Caco-2 (cell line): ENCODE data around the gene GSG1L. TPM values are rescaled to one million over a fixed set of nuclear protein-coding genes. Genes with fewer than 3 reads are reported as not detected.
A peak's percentile ranks its signal among the peaks of the same experiment; 100 is the strongest.

Experiments used
- BruUV-seq: library from RNA; stranded (reverse); fragments of 400-500 nt; replicated peaks from 2 replicates; lab custom pipeline; 2021; lab: Mats Ljungman, UMichigan
- CTCF ChIA-PET: fragments of 300-600 bp; sonication (Branson Sonifier 250); formaldehyde crosslinking; loops from one replicate; lab custom pipeline; 2022; ENCODE audit warnings: antibody characterized with exemption; lab: Charles Lee
- POLR2A ChIA-PET: fragments of 300-600 bp; sonication (Branson Sonifier 250); formaldehyde crosslinking; loops from one replicate; lab custom pipeline; 2022; ENCODE audit warnings: antibody characterized with exemption; lab: Charles Lee
- DNase-seq, 2 experiments: peaks; one replicate each; pipeline versions ENCODE4 v3.0.0 to v3.0.0-alpha.2; 2020 to 2022
- H3K27me3 ChIP-seq: replicated peaks from 2 replicates; pipeline ENCODE4 v1.6.0; 2011; ENCODE audit warnings: low read length; ENCODE audit not compliant: control insufficient read depth, insufficient read depth
- H3K36me3 ChIP-seq: 2 replicates; pipeline ENCODE4 v1.5.1; 2011; ENCODE audit warnings: low read length; ENCODE audit not compliant: control insufficient read depth, insufficient read depth
- H3K4me1 ChIP-seq: fragments of 250-450 bp; sonication (Bioruptor Pico); 2 replicates; pipeline ENCODE4 v1.5.1; 2020; ENCODE audit warnings: mild to moderate bottlenecking
- H3K4me3 ChIP-seq: 2 replicates; pipeline ENCODE4 v1.5.1; 2011; ENCODE audit warnings: low read depth, mild to moderate bottlenecking, control low read depth, low read length
- H3K9me3 ChIP-seq: fragments of 250-450 bp; sonication (Bioruptor Pico); 2 replicates; pipeline ENCODE4 v1.5.1; 2020; ENCODE audit warnings: mild to moderate bottlenecking, moderate library complexity
- H3K27ac Mint-ChIP-seq: one replicate; pipeline ENCODE4 v1.8.0; 2022; ENCODE audit warnings: mixed read lengths; ENCODE audit not compliant: unreplicated experiment
- H3K27me3 Mint-ChIP-seq: one replicate; pipeline ENCODE4 v1.8.0; 2022; ENCODE audit warnings: mixed read lengths; ENCODE audit not compliant: insufficient read depth, unreplicated experiment
- H3K36me3 Mint-ChIP-seq: one replicate; pipeline ENCODE4 v1.8.0; 2022; ENCODE audit warnings: mild to moderate bottlenecking, mixed read lengths; ENCODE audit not compliant: insufficient read depth, unreplicated experiment
- H3K4me1 Mint-ChIP-seq: one replicate; pipeline ENCODE4 v1.8.0; 2022; ENCODE audit warnings: low read depth, mixed read lengths; ENCODE audit not compliant: unreplicated experiment
- H3K4me3 Mint-ChIP-seq: one replicate; pipeline ENCODE4 v1.8.0; 2022; ENCODE audit warnings: mild to moderate bottlenecking, moderate library complexity, mixed read lengths; ENCODE audit not compliant: unreplicated experiment
- H3K9me3 Mint-ChIP-seq: one replicate; pipeline ENCODE4 v1.8.0; 2022; ENCODE audit warnings: mixed read lengths; ENCODE audit not compliant: unreplicated experiment
- intact Hi-C: fragments of 100-400 bp; cut with micrococcal nuclease; formaldehyde crosslinking; loops from one replicate; pipeline ENCODE4 v1.10.0; 2022; ENCODE audit not compliant: unreplicated experiment
- total RNA-seq: library from RNA; stranded (reverse); gene quantifications from 2 replicates; pipeline ENCODE4 v1.2.3, GENCODE V29; 2022
- TF ChIP-seq, protein P1 (sequence below), 2 experiments: fragments of 200-600 bp in 1 of 2; IDR thresholded peaks; 1 replicate in 1 of 2; 2 replicates in 1 of 2; pipeline versions ENCODE4 v1.5.1 to v1.8.0; 2011 to 2022; ENCODE audit warnings: antibody characterized with exemption in 1 of 2, control low read depth in 1 of 2, inconsistent platforms in 1 of 2, low read depth in 1 of 2, low read length in 1 of 2, mild to moderate bottlenecking in 1 of 2, moderate library complexity in 1 of 2; ENCODE audit not compliant: insufficient read depth in 1 of 2, severe bottlenecking in 1 of 2, unreplicated experiment in 1 of 2

GSG1L gene
- total RNA-seq, 1 experiment from 2014 or later: not detected

DNA sequence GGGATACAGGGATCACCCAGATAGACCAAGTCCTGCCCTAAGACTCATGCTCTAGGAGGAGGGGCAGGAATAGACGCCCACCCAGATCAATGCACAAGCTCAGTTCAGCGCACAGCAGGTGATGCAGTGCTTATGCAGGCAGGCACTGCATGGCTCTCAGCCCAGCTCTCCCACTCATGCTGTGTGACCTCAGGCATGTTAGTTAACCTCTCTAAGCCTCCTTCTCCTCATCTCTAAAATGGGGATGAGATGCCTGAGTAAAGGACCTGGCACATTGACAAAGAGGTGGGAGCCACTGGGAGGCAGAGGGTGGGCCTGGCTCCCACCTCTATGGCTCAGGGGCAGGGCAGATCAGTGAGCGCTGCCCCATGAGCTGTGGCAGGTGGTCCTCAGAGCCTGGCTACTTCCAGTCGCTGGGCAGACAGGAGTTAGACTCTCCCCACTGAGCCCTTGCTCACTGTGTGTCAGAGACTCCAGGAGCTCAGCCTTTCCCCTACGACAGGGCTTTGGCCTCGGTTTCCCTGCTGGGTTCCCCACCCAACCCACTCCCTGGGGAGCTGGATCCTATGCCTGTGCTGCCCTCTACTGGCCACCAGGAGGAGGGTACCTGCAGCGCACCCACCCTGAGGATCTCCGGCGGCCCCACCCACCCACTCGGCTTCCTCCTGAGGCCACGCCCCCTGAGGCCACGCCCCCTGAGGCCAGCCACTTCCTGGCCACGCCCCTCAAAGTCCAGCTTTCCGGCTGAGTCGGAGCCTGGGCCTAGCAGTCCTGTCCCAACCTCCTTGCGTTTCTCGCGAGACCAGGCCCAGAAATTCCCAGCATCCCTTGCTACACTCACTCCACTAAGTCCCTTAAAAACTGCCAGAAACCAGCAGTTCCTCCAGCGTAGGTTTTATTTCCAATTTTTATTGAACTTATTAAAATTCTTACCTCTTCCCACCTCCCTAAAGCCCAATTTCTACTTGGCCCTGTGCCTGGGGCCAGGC lies 196.1 kb downstream of the GSG1L start:
- no TSS peak for BruUV-seq
- POLR2A ChIA-PET: interaction anchor here (0.6 kb wide), 1 partner anchor 236 kb away, joined by 3 read pairs; no protein-coding TSS in a partner anchor
- Mint-ChIP-seq H3K4me3 (no peak overlapping the region), H3K27me3 (peaks cover 4% of the 10 kb centered on the region), H3K9me3 (peaks cover 18% of the 10 kb centered on the region), H3K36me3 (no peaks in the 10 kb centered on the region), H3K4me1 (no peaks in the 10 kb centered on the region), H3K27ac (no peak overlapping the region)
- CTCF ChIA-PET: interaction anchor here (0.6 to 1.1 kb wide), 3 partner anchors 25 to 354 kb away, joined by 3 to 8 read pairs (median 4); no protein-coding TSS in a partner anchor
- Histone ChIP-seq H3K27me3 (no peaks in the 10 kb centered on the region), H3K9me3 (peaks cover 11% of the 10 kb centered on the region; the same call in 1 of the 2 replicates), H3K4me3 (no peak overlapping the region), H3K36me3 (no peaks in the 10 kb centered on the region), H3K4me1 (no peaks in the 10 kb centered on the region)
- intact Hi-C loops: loop anchor here (5.0 kb wide), 1 partner anchor 85 kb away; no protein-coding TSS in a partner anchor
- TF ChIP-seq, protein P1, sequence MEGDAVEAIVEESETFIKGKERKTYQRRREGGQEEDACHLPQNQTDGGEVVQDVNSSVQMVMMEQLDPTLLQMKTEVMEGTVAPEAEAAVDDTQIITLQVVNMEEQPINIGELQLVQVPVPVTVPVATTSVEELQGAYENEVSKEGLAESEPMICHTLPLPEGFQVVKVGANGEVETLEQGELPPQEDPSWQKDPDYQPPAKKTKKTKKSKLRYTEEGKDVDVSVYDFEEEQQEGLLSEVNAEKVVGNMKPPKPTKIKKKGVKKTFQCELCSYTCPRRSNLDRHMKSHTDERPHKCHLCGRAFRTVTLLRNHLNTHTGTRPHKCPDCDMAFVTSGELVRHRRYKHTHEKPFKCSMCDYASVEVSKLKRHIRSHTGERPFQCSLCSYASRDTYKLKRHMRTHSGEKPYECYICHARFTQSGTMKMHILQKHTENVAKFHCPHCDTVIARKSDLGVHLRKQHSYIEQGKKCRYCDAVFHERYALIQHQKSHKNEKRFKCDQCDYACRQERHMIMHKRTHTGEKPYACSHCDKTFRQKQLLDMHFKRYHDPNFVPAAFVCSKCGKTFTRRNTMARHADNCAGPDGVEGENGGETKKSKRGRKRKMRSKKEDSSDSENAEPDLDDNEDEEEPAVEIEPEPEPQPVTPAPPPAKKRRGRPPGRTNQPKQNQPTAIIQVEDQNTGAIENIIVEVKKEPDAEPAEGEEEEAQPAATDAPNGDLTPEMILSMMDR (IDR thresholded peaks at IDR 0.05; ENCODE audit: insufficient read depth in 1 of 2, low read depth in 1 of 2, low read length in 1 of 2, severe bottlenecking in 1 of 2, unreplicated experiment in 1 of 2): peak; percentile 14 to 24
- peak; percentile 61 to 71 for DNase-seq

DNA sequence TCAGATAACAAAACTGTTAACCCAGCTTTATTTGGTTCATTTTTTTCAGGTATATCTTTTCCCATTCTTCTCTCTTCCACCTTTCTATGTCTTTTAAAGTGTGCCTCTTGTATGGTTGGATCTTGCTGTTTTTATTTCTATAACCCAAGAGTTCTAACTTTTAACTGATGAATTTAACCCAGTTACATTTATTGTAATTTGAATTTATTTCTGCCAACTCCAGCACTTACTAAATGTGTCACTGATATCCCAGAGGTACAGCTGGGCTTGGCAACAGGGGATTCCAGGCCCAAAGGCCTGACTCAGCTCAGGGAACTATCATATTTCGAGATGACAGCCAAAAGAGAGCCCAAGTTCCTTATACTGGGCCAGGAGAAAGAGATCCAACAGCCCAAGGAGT lies 200.1 kb downstream of the GSG1L start:
- H3K4me3 ChIP-seq: no peak overlapping the region
- no peak overlapping the region for H3K4me3 Mint-ChIP-seq
- no TSS peak for BruUV-seq
- ChIA-PET CTCF (no interaction called here), POLR2A (no interaction called here)
- H3K36me3 Mint-ChIP-seq: no peaks in the 10 kb centered on the region
- H3K9me3 ChIP-seq: peaks cover 11% of the 10 kb centered on the region; the same call in 1 of the 2 replicates
- H3K9me3 Mint-ChIP-seq: peaks cover 18% of the 10 kb centered on the region
- H3K36me3 ChIP-seq: no peaks in the 10 kb centered on the region
- no peak for DNase-seq
- TF ChIP-seq, protein P1 (IDR thresholded peaks at IDR 0.05; ENCODE audit: insufficient read depth in 1 of 2, low read depth in 1 of 2, low read length in 1 of 2, severe bottlenecking in 1 of 2, unreplicated experiment in 1 of 2): no peak
- H3K4me1 ChIP-seq: no peaks in the 10 kb centered on the region
- H3K4me1 Mint-ChIP-seq: no peaks in the 10 kb centered on the region
- intact Hi-C loops: no loop called here
- no peak overlapping the region for H3K27ac Mint-ChIP-seq
- no peaks in the 10 kb centered on the region for H3K27me3 ChIP-seq
- H3K27me3 Mint-ChIP-seq: no peaks in the 10 kb centered on the region

DNA sequence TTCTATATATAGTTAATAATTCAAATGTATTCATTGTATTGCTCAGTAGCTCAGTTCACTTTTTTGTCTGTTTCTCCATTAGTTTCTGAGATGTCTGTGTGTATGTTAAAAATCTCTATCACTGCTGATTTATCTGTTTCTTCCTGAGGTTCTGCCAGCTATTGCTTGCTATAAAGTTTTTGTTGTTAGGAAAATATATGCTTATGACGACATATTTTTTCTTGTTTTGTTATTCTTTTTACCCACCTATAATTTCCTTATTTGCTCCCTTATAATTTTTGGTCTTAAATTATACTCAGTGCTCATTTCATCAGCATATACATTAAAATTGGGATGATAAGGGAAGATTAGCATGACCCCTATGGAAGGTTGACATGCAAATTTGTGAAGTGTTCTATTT lies 200.6 kb downstream of the GSG1L start:
- ChIA-PET POLR2A (no interaction called here), CTCF (no interaction called here)
- H3K27me3 ChIP-seq: no peaks in the 10 kb centered on the region
- H3K9me3 ChIP-seq: peaks cover 11% of the 10 kb centered on the region; the same call in 1 of the 2 replicates
- H3K4me1 ChIP-seq: no peaks in the 10 kb centered on the region
- no peak for DNase-seq
- H3K4me3 ChIP-seq: no peak overlapping the region
- intact Hi-C loops: no loop called here
- H3K27me3 Mint-ChIP-seq: no peaks in the 10 kb centered on the region
- no peaks in the 10 kb centered on the region for H3K4me1 Mint-ChIP-seq
- no peaks in the 10 kb centered on the region for H3K36me3 Mint-ChIP-seq
- H3K27ac Mint-ChIP-seq: no peak overlapping the region
- no peaks in the 10 kb centered on the region for H3K36me3 ChIP-seq
- peaks cover 18% of the 10 kb centered on the region for H3K9me3 Mint-ChIP-seq
- TF ChIP-seq, protein P1 (IDR thresholded peaks at IDR 0.05; ENCODE audit: insufficient read depth in 1 of 2, low read depth in 1 of 2, low read length in 1 of 2, severe bottlenecking in 1 of 2, unreplicated experiment in 1 of 2): no peak
- no peak overlapping the region for H3K4me3 Mint-ChIP-seq
- no TSS peak for BruUV-seq
